Uterus (tissue), 2 donors: ENCODE data around the gene NTPCR.

Experiments
- CTCF ChIP-seq, 4 experiments: fragments of 200-600 bp in 2 of 4; fragments of 450-650 bp in 2 of 4; sonication (generic) in 2 of 4; IDR thresholded peaks; one replicate each; pipeline ENCODE4 v1.5.1; 2016 to 2019; ENCODE audit warnings: antibody characterized with exemption in 4 of 4, mild to moderate bottlenecking in 2 of 4, moderate library complexity in 1 of 4
- POLR2A ChIP-seq, 2 donors: fragments of 450-650 bp; IDR thresholded peaks; one replicate each; pipeline ENCODE4 v1.6.1; 2016; ENCODE audit warnings: antibody characterized with exemption in 2 of 2, mild to moderate bottlenecking in 1 of 2, moderate library complexity in 1 of 2

- TF ChIP-seq CTCF (IDR thresholded peaks at IDR 0.05): no peak
- TF ChIP-seq POLR2A (IDR thresholded peaks at IDR 0.05): no peak
Observed at GRCh38 chr1:232912845-232913580, 37.4 kb upstream of the NTPCR start.
